AG09309 (cell line): ENCODE data around the gene NCOA6.

Experiments used
- DNase-seq: peaks from one replicate; pipeline ENCODE4 v3.0.0-alpha.2; 2010; ENCODE audit warnings: low read depth
- H3K4me3 ChIP-seq: 2 replicates; pipeline ENCODE4 v1.5.1; 2011; ENCODE audit warnings: mild to moderate bottlenecking, low read depth, low read length, moderate library complexity; ENCODE audit not compliant: control insufficient read depth
- CTCF ChIP-seq: IDR thresholded peaks from 2 replicates; pipeline ENCODE4 v1.5.1; 2011; ENCODE audit warnings: mild to moderate bottlenecking, low read depth, low read length, inconsistent platforms; ENCODE audit not compliant: insufficient read depth, control insufficient read depth; ENCODE audit errors: missing control alignments

NCOA6 gene

GRCh38 chr20:34706302-34706875 is 119.1 kb downstream of the NCOA6 start:
- no peak for DNase-seq
- no peak overlapping the region for H3K4me3 ChIP-seq
- TF ChIP-seq CTCF: no peak

GRCh38 chr20:34705397-34706301 is 119.8 kb downstream of the NCOA6 start:
- DNase-seq: no peak
- H3K4me3 ChIP-seq: no peak overlapping the region
- TF ChIP-seq CTCF: peak; percentile 7

GRCh38 chr20:34705008-34705396 is 120.4 kb downstream of the NCOA6 start:
- H3K4me3 ChIP-seq: peak overlapping the region; percentile 81
- TF ChIP-seq CTCF: no peak
- no peak for DNase-seq

- DNase-seq: peak; percentile 57
- TF ChIP-seq CTCF: no peak
- peak within 1 kb of the TSS; percentile 81 for H3K4me3 ChIP-seq
Observed at GRCh38 chr20:34704177-34705007, 121.1 kb downstream of the NCOA6 start, which contains the start of gene TP53INP2. Gene TP53INP2 (plus strand): TSS chr20:34704344. CDS start chr20:34708740, 4,396 bp downstream.

GRCh38 chr20:34703424-34704176 is 121.9 kb downstream of the NCOA6 start:
- no peak for TF ChIP-seq CTCF
- DNase-seq: no peak
- peak overlapping the region; percentile 81 for H3K4me3 ChIP-seq

GRCh38 chr20:34703061-34703423 is 122.4 kb downstream of the NCOA6 start:
- no peak overlapping the region; the same call in 1 of the 2 replicates for H3K4me3 ChIP-seq
- no peak for DNase-seq
- no peak for TF ChIP-seq CTCF
